ENCODE data around the gene EEF2K. TPM values are rescaled to one million over a fixed set of nuclear protein-coding genes. Genes with fewer than 3 reads are reported as not detected.
A peak's percentile ranks its signal among the peaks of the same experiment; 100 is the strongest.
"Not testable (repeated sequence)": the region's sequence is repeated elsewhere in the genome, so short reads cannot be mapped to it uniquely, and the experiment has no call there.

The EEF2K gene
- polyA plus RNA-seq, 2 donors = 4.6 to 6.9 TPM

GRCh38 chr16:22195445-22195694, 10.7 kb upstream of the EEF2K start:
- Histone ChIP-seq H3K27ac (ENCODE audit: low read depth in 2 of 2, low read length in 1 of 2) (peak overlapping the region; percentile 60 to 69), H3K4me3 (ENCODE audit: low read depth in 1 of 2, low read length in 2 of 2) (no peak overlapping the region), H3K9me3 (ENCODE audit: control insufficient read depth in 2 of 2, insufficient read depth in 1 of 2, low read depth in 1 of 2, low read length in 1 of 2) (no peaks in the 10 kb centered on the region), H3K36me3 (ENCODE audit: control insufficient read depth in 2 of 2, insufficient read depth in 2 of 2, low read length in 1 of 2) (no peaks in the 10 kb centered on the region), H3K27me3 (ENCODE audit: control insufficient read depth in 1 of 2, insufficient read depth in 2 of 2, low read length in 2 of 2) (no peaks in the 10 kb centered on the region), H3K4me1 (ENCODE audit: control insufficient read depth in 2 of 2, insufficient read depth in 2 of 2, low read length in 1 of 2) (no peaks in the 10 kb centered on the region)

- Histone ChIP-seq H3K9me3 (ENCODE audit: control insufficient read depth in 2 of 2, insufficient read depth in 1 of 2, low read depth in 1 of 2, low read length in 1 of 2) (no peaks in the 10 kb centered on the region), H3K4me3 (ENCODE audit: low read depth in 1 of 2, low read length in 2 of 2) (peak overlapping the region; percentile 47 to 64), H3K4me1 (ENCODE audit: control insufficient read depth in 2 of 2, insufficient read depth in 2 of 2, low read length in 1 of 2) (no peaks in the 10 kb centered on the region), H3K27me3 (ENCODE audit: control insufficient read depth in 1 of 2, insufficient read depth in 2 of 2, low read length in 2 of 2) (no peaks in the 10 kb centered on the region), H3K27ac (ENCODE audit: low read depth in 2 of 2, low read length in 1 of 2) (peak overlapping the region; percentile 60 to 69), H3K36me3 (ENCODE audit: control insufficient read depth in 2 of 2, insufficient read depth in 2 of 2, low read length in 1 of 2) (no peaks in the 10 kb centered on the region)
- WGBS, 2 donors = 2% methylated on average over 39 of the region's 39 CpGs
Observed at GRCh38 chr16:22195695-22196558, 10.2 kb upstream of the EEF2K start.

GRCh38 chr16:22196559-22197168, 9.4 kb upstream of the EEF2K start:
- not testable (repeated sequence) for H3K9me3 ChIP-seq (ENCODE audit: control insufficient read depth in 2 of 2, insufficient read depth in 1 of 2, low read depth in 1 of 2, low read length in 1 of 2); H3K36me3 ChIP-seq (ENCODE audit: control insufficient read depth in 2 of 2, insufficient read depth in 2 of 2, low read length in 1 of 2); H3K27me3 ChIP-seq (ENCODE audit: control insufficient read depth in 1 of 2, insufficient read depth in 2 of 2, low read length in 2 of 2); H3K4me3 ChIP-seq (ENCODE audit: low read depth in 1 of 2, low read length in 2 of 2); H3K4me1 ChIP-seq (ENCODE audit: control insufficient read depth in 2 of 2, insufficient read depth in 2 of 2, low read length in 1 of 2); H3K27ac ChIP-seq (ENCODE audit: low read depth in 2 of 2, low read length in 1 of 2)
- 37 to 39% methylated on average over 20 of the region's 20 CpGs for WGBS, 2 donors

GRCh38 chr16:22198547-22199293, 7.4 kb upstream of the EEF2K start:
- peak overlapping the region; percentile 85 to 87 for H3K27ac ChIP-seq (ENCODE audit: low read depth in 2 of 2, low read length in 1 of 2)
- 63 to 67% methylated on average over 7 of the region's 7 CpGs for WGBS, 2 donors

GRCh38 chr16:22202261-22202637, 3.8 kb upstream of the EEF2K start:
- H3K27ac ChIP-seq (ENCODE audit: low read depth in 2 of 2, low read length in 1 of 2) = no peak overlapping the region
- no peaks in the 10 kb centered on the region for H3K9me3 ChIP-seq (ENCODE audit: control insufficient read depth in 2 of 2, insufficient read depth in 1 of 2, low read depth in 1 of 2, low read length in 1 of 2)
- no peaks in the 10 kb centered on the region for H3K27me3 ChIP-seq (ENCODE audit: control insufficient read depth in 1 of 2, insufficient read depth in 2 of 2, low read length in 2 of 2)
- no peak overlapping the region for H3K4me3 ChIP-seq (ENCODE audit: low read depth in 1 of 2, low read length in 2 of 2)
- 74 to 83% methylated on average over 6 of the region's 6 CpGs for WGBS, 2 donors
- no peaks in the 10 kb centered on the region for H3K36me3 ChIP-seq (ENCODE audit: control insufficient read depth in 2 of 2, insufficient read depth in 2 of 2, low read length in 1 of 2)
- no peaks in the 10 kb centered on the region for H3K4me1 ChIP-seq (ENCODE audit: control insufficient read depth in 2 of 2, insufficient read depth in 2 of 2, low read length in 1 of 2)

More at GRCh38 chr16:22198547-22199293, 7.4 kb upstream of the EEF2K start:
- no peaks in the 10 kb centered on the region for H3K9me3 ChIP-seq (ENCODE audit: control insufficient read depth in 2 of 2, insufficient read depth in 1 of 2, low read depth in 1 of 2, low read length in 1 of 2)
- no peaks in the 10 kb centered on the region for H3K36me3 ChIP-seq (ENCODE audit: control insufficient read depth in 2 of 2, insufficient read depth in 2 of 2, low read length in 1 of 2)
- H3K27me3 ChIP-seq (ENCODE audit: control insufficient read depth in 1 of 2, insufficient read depth in 2 of 2, low read length in 2 of 2) = no peaks in the 10 kb centered on the region
- no peak overlapping the region for H3K4me3 ChIP-seq (ENCODE audit: low read depth in 1 of 2, low read length in 2 of 2)
- no peaks in the 10 kb centered on the region for H3K4me1 ChIP-seq (ENCODE audit: control insufficient read depth in 2 of 2, insufficient read depth in 2 of 2, low read length in 1 of 2)

GRCh38 chr16:22203091-22203490, 3.0 kb upstream of the EEF2K start:
- no peaks in the 10 kb centered on the region for H3K27me3 ChIP-seq (ENCODE audit: control insufficient read depth in 1 of 2, insufficient read depth in 2 of 2, low read length in 2 of 2)
- peaks cover 0 to 4% of the 10 kb centered on the region in 2 donors for H3K4me1 ChIP-seq (ENCODE audit: control insufficient read depth in 2 of 2, insufficient read depth in 2 of 2, low read length in 1 of 2)
- no peaks in the 10 kb centered on the region for H3K36me3 ChIP-seq (ENCODE audit: control insufficient read depth in 2 of 2, insufficient read depth in 2 of 2, low read length in 1 of 2)
- no peaks in the 10 kb centered on the region for H3K9me3 ChIP-seq (ENCODE audit: control insufficient read depth in 2 of 2, insufficient read depth in 1 of 2, low read depth in 1 of 2, low read length in 1 of 2)
- no peak overlapping the region for H3K4me3 ChIP-seq (ENCODE audit: low read depth in 1 of 2, low read length in 2 of 2)
- no peak overlapping the region for H3K27ac ChIP-seq (ENCODE audit: low read depth in 2 of 2, low read length in 1 of 2)
- 78 to 82% methylated on average over 5 of the region's 5 CpGs for WGBS, 2 donors

- Histone ChIP-seq H3K4me3 (ENCODE audit: low read depth in 1 of 2, low read length in 2 of 2) (no peak overlapping the region), H3K4me1 (ENCODE audit: control insufficient read depth in 2 of 2, insufficient read depth in 2 of 2, low read length in 1 of 2) (peaks cover 0 to 6% of the 10 kb centered on the region in 2 donors), H3K27ac (ENCODE audit: low read depth in 2 of 2, low read length in 1 of 2) (no peak overlapping the region), H3K9me3 (ENCODE audit: control insufficient read depth in 2 of 2, insufficient read depth in 1 of 2, low read depth in 1 of 2, low read length in 1 of 2) (no peaks in the 10 kb centered on the region), H3K27me3 (ENCODE audit: control insufficient read depth in 1 of 2, insufficient read depth in 2 of 2, low read length in 2 of 2) (no peaks in the 10 kb centered on the region), H3K36me3 (ENCODE audit: control insufficient read depth in 2 of 2, insufficient read depth in 2 of 2, low read length in 1 of 2) (no peaks in the 10 kb centered on the region)
- 94 to 96% methylated on average over 2 of the region's 2 CpGs for WGBS, 2 donors
Observed at GRCh38 chr16:22204091-22204655, 1.9 kb upstream of the EEF2K start.

GRCh38 chr16:22205577-22206012, 483 bp upstream of the EEF2K start:
- 4 to 5% methylated on average over 11 of the region's 11 CpGs for WGBS, 2 donors
- Histone ChIP-seq H3K9me3 (ENCODE audit: control insufficient read depth in 2 of 2, insufficient read depth in 1 of 2, low read depth in 1 of 2, low read length in 1 of 2) (no peaks in the 10 kb centered on the region), H3K27me3 (ENCODE audit: control insufficient read depth in 1 of 2, insufficient read depth in 2 of 2, low read length in 2 of 2) (no peaks in the 10 kb centered on the region), H3K27ac (ENCODE audit: low read depth in 2 of 2, low read length in 1 of 2) (peak overlapping the region; percentile 36 to 59), H3K4me1 (ENCODE audit: control insufficient read depth in 2 of 2, insufficient read depth in 2 of 2, low read length in 1 of 2) (peaks cover 5 to 8% of the 10 kb centered on the region in 2 donors), H3K36me3 (ENCODE audit: control insufficient read depth in 2 of 2, insufficient read depth in 2 of 2, low read length in 1 of 2) (no peaks in the 10 kb centered on the region), H3K4me3 (ENCODE audit: low read depth in 1 of 2, low read length in 2 of 2) (peak overlapping the region; percentile 80 to 86)

GRCh38 chr16:22206842-22207714, 1.0 kb downstream of the EEF2K start:
- WGBS, 2 donors = 3 to 6% methylated on average over 35 of the region's 35 CpGs
- Histone ChIP-seq H3K27ac (ENCODE audit: low read depth in 2 of 2, low read length in 1 of 2) (peak overlapping the region; percentile 78 to 87), H3K4me1 (ENCODE audit: control insufficient read depth in 2 of 2, insufficient read depth in 2 of 2, low read length in 1 of 2) (peaks cover 5 to 11% of the 10 kb centered on the region in 2 donors)

More at GRCh38 chr16:22206842-22207714, 1.0 kb downstream of the EEF2K start:
- no peaks in the 10 kb centered on the region for H3K9me3 ChIP-seq (ENCODE audit: control insufficient read depth in 2 of 2, insufficient read depth in 1 of 2, low read depth in 1 of 2, low read length in 1 of 2)
- H3K4me3 ChIP-seq (ENCODE audit: low read depth in 1 of 2, low read length in 2 of 2) = peak overlapping the region; percentile 80 to 86
- H3K27me3 ChIP-seq (ENCODE audit: control insufficient read depth in 1 of 2, insufficient read depth in 2 of 2, low read length in 2 of 2) = no peaks in the 10 kb centered on the region
- H3K36me3 ChIP-seq (ENCODE audit: control insufficient read depth in 2 of 2, insufficient read depth in 2 of 2, low read length in 1 of 2) = no peaks in the 10 kb centered on the region
